Hematopoietic multipotent progenitor cell treated with erythropoietin and hydrocortisone succinate and interleukin-3 and kit ligand, for 4 days (in vitro differentiated cells): Measurements from ENCODE around the gene ARHGEF37.
A peak's percentile ranks its signal among the peaks of the same experiment; 100 is the strongest.
"Not testable (repeated sequence)": the region's sequence is repeated elsewhere in the genome, so short reads cannot be mapped to it uniquely, and the experiment has no call there.

ENCODE experiments used
- DNase-seq: peaks from one replicate; pipeline ENCODE4 v3.0.0-alpha.2; 2015

Gene ARHGEF37

GRCh38 chr5:149652697-149653096 is 71.4 kb downstream of the ARHGEF37 start:
- DNase-seq, result no peak

- no peak for DNase-seq
Measured at GRCh38 chr5:149654231-149654630, 72.9 kb downstream of the ARHGEF37 start.

- DNase-seq, result no peak
Measured at GRCh38 chr5:149654883-149655505, 73.7 kb downstream of the ARHGEF37 start.

GRCh38 chr5:149656576-149657182 is 75.4 kb downstream of the ARHGEF37 start:
- peak; percentile 51 for DNase-seq

- no peak for DNase-seq
Measured at GRCh38 chr5:149657324-149657723, 76.0 kb downstream of the ARHGEF37 start.

- no peak for DNase-seq
Measured at GRCh38 chr5:149658299-149658698, 77.0 kb downstream of the ARHGEF37 start.

- no peak for DNase-seq
Measured at GRCh38 chr5:149664083-149664482, 82.8 kb downstream of the ARHGEF37 start.

- no peak for DNase-seq
Measured at GRCh38 chr5:149664666-149665415, 83.5 kb downstream of the ARHGEF37 start.

- no peak for DNase-seq
Measured at GRCh38 chr5:149665416-149666175, 84.3 kb downstream of the ARHGEF37 start.

GRCh38 chr5:149666212-149666852 is 85.0 kb downstream of the ARHGEF37 start:
- DNase-seq, result peak; percentile 37

- DNase-seq, result peak; percentile 68
Measured at GRCh38 chr5:149667084-149667828, 86.0 kb downstream of the ARHGEF37 start.

GRCh38 chr5:149667829-149668330 is 86.6 kb downstream of the ARHGEF37 start:
- no peak for DNase-seq

- DNase-seq, result not testable (repeated sequence)
Measured at GRCh38 chr5:149669273-149669672, 88.0 kb downstream of the ARHGEF37 start.

GRCh38 chr5:149671544-149671943 is 90.2 kb downstream of the ARHGEF37 start:
- no peak for DNase-seq

- DNase-seq, result no peak
Measured at GRCh38 chr5:149672701-149673476, 91.6 kb downstream of the ARHGEF37 start.

GRCh38 chr5:149674686-149675085 is 93.4 kb downstream of the ARHGEF37 start:
- DNase-seq, result no peak

- no peak for DNase-seq
Measured at GRCh38 chr5:149675610-149676201, 94.4 kb downstream of the ARHGEF37 start.

GRCh38 chr5:149677731-149678130 is 96.4 kb downstream of the ARHGEF37 start:
- DNase-seq, result no peak

GRCh38 chr5:149679876-149680809 is 98.8 kb downstream of the ARHGEF37 start:
- DNase-seq, result no peak
